ENCODE measurements around the gene DLEC1. TPM values are rescaled to one million over a fixed set of nuclear protein-coding genes. Genes with fewer than 3 reads are reported as not detected.

Gene DLEC1
- total RNA-seq, 2 donors from 2014 or later = 0.14 to 0.35 TPM

DNA sequence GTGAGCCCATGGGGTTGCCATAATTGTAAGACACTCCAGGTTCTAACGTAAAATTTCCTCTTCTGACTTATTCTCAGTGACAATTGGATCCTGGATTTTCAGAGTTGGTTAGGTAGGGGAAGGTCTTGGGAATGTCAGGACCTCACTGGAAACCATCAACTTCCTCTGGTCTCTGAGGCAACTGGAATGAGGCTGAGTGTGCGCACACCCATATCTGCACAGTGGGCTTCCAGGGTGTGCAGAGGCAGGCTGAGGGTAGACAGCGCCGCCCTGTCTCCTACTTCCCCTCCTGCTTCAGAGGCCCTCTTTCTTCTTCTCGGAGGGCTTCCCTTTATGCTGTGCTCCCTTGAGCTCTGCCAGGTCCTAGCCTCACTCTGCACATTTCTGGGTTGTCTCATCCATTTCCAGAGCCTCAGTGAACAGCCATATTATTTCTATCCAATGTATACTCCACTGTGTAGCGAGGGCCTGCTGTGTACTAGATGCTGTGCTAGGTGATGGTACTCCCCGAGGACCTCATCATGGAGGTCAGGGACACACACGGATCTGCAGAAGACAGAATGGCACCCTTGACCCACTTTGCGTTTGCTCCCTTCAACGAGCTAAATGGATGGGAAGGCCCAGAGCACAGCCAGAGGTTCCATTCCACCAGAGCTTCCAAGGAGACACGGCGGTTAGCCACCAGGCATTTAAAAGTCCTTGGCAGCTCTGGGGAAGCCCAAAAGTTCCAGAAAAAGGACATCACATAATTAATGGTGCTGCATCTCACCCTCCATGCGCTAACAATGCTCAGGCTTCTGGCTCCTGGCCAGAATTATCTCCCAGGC is 79.6 kb downstream of the DLEC1 start:
- no peak for ATAC-seq (ENCODE audit: insufficient number of reproducible peaks, low FRiP score, low read depth)
- Histone ChIP-seq H3K4me3 (no peak overlapping the region), H3K27me3 (replicated peaks; ENCODE audit: insufficient read depth) (no peaks in the 10 kb centered on the region), H3K4me1 (ENCODE audit: control insufficient read depth in 1 of 2, low read depth in 2 of 2) (no peaks in the 10 kb centered on the region), H3K36me3 (peaks cover 13% of the 10 kb centered on the region), H3K27ac (no peak overlapping the region), H3K9me3 (no peaks in the 10 kb centered on the region)
- no peak for DNase-seq (ENCODE audit: low spot score)
- TF ChIP-seq, protein P1, sequence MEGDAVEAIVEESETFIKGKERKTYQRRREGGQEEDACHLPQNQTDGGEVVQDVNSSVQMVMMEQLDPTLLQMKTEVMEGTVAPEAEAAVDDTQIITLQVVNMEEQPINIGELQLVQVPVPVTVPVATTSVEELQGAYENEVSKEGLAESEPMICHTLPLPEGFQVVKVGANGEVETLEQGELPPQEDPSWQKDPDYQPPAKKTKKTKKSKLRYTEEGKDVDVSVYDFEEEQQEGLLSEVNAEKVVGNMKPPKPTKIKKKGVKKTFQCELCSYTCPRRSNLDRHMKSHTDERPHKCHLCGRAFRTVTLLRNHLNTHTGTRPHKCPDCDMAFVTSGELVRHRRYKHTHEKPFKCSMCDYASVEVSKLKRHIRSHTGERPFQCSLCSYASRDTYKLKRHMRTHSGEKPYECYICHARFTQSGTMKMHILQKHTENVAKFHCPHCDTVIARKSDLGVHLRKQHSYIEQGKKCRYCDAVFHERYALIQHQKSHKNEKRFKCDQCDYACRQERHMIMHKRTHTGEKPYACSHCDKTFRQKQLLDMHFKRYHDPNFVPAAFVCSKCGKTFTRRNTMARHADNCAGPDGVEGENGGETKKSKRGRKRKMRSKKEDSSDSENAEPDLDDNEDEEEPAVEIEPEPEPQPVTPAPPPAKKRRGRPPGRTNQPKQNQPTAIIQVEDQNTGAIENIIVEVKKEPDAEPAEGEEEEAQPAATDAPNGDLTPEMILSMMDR (IDR thresholded peaks at IDR 0.05) = no peak

DNA sequence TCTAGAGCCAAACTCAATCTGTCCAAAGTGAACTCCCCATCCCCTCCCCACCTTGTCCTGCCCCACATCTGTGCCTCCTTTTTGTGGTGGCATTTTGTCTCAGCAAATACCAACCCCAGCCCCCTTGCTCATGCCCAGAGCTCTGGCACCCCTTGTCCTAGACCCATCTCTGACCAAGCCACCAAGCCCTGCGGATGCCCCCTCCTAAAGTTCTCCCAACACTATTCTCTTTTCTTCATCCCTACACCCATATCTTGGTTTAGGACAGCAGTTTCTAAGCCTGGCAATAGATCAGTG is 80.2 kb downstream of the DLEC1 start:
- Histone ChIP-seq H3K4me3 (no peak overlapping the region), H3K27me3 (replicated peaks; ENCODE audit: insufficient read depth) (no peaks in the 10 kb centered on the region), H3K27ac (no peak overlapping the region), H3K36me3 (peaks cover 13% of the 10 kb centered on the region), H3K4me1 (ENCODE audit: control insufficient read depth in 1 of 2, low read depth in 2 of 2) (no peaks in the 10 kb centered on the region), H3K9me3 (no peaks in the 10 kb centered on the region)
- TF ChIP-seq, protein P1 (IDR thresholded peaks at IDR 0.05) = no peak
- no peak for ATAC-seq (ENCODE audit: insufficient number of reproducible peaks, low FRiP score, low read depth)
- no peak for DNase-seq (ENCODE audit: low spot score)

DNA sequence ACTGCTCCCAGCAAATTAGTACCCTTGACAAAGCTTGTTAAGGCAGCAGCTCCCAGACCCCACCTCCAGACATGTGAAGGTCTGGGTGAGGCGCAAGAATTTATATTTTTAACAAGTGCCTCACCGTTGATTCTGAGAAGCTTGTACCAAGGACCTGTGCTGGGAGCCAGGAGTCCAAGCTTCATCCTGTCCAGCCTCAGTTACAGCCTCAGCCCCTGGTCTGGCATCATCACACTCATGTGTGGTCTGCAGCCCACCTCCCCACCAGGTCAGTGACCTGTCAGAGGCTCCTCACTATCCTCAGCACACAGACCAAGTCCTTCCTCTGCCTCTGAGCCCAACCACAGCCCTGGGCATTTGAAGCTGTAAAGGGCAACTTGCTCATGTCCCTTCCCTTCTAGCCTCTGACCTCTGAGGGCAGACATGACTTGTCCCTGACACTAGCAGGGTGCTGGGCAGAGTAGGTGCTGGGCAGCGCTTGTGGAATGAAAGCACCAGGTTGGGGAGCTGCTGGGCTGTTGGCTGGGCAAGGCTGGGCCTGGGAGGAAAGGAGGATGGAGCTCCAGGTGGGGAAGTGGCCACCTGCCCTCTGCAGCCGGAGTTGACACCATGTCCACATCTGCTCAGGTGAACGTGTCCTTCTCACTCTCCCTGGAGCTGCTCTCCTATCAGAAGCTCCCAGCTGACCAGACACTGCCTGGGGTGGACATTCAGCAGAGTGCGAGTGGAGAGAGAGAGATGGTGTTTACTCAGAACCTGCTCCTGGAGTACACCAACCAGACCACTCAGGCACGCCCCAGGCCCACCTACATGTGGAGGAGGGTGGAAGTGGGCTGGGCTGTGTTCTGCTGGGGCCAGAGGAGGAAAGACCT is 81.0 kb downstream of the DLEC1 start:
- TF ChIP-seq, protein P1 (IDR thresholded peaks at IDR 0.05) = no peak

DNA sequence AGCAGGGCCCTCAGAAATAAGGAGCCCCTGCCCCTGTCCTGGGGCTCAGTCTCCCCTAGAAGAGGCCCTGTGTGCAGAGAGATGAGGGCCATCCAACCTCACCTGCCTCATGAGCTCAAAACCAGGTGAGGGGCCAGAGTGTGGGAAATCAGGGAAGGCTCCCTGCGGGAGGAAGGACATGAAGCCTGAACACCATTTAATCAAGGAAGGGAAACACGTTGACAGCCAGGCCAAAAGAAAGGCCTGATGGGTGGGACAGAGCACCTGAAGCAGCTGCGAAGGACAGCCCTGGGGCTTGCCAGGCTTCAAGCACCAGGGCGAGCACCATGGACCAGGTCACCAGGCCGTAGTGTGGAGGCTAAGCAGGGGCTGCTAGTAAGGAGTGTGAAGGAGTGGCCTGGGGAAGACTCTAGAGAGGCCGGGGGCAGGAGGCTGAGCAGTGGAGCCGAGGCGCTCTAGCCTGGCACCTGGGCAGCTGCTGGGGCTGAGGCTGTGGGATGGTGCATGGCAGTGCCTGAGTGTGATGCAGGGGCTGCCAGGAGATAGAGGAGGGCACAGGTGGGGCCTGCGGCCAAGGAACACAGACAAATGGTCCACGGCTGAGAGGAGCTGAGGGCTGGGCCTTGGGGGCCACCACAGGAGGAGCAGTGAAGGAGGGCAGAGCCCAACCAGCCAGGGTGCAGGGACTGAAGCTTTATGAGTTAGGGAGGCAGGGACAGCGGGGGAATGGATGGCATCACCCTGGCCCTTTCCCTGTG is 81.9 kb downstream of the DLEC1 start:
- TF ChIP-seq, protein P1 (IDR thresholded peaks at IDR 0.05) = no peak
- Histone ChIP-seq H3K4me3 (no peak overlapping the region), H3K9me3 (no peaks in the 10 kb centered on the region), H3K36me3 (peaks cover 18% of the 10 kb centered on the region), H3K27ac (no peak overlapping the region), H3K27me3 (replicated peaks; ENCODE audit: insufficient read depth) (no peaks in the 10 kb centered on the region), H3K4me1 (ENCODE audit: control insufficient read depth in 1 of 2, low read depth in 2 of 2) (no peaks in the 10 kb centered on the region)
- no peak for ATAC-seq (ENCODE audit: insufficient number of reproducible peaks, low FRiP score, low read depth)
- no peak for DNase-seq (ENCODE audit: low spot score)

More for the DNA sequence above, 81.0 kb downstream of the DLEC1 start:
- no peaks in the 10 kb centered on the region for H3K27me3 ChIP-seq (replicated peaks; ENCODE audit: insufficient read depth)
- ATAC-seq (ENCODE audit: insufficient number of reproducible peaks, low FRiP score, low read depth) = no peak
- H3K4me3 ChIP-seq = no peak overlapping the region
- DNase-seq (ENCODE audit: low spot score) = no peak
- H3K36me3 ChIP-seq = peaks cover 13% of the 10 kb centered on the region
- no peaks in the 10 kb centered on the region for H3K4me1 ChIP-seq (ENCODE audit: control insufficient read depth in 1 of 2, low read depth in 2 of 2)
- no peak overlapping the region for H3K27ac ChIP-seq
- no peaks in the 10 kb centered on the region for H3K9me3 ChIP-seq

DNA sequence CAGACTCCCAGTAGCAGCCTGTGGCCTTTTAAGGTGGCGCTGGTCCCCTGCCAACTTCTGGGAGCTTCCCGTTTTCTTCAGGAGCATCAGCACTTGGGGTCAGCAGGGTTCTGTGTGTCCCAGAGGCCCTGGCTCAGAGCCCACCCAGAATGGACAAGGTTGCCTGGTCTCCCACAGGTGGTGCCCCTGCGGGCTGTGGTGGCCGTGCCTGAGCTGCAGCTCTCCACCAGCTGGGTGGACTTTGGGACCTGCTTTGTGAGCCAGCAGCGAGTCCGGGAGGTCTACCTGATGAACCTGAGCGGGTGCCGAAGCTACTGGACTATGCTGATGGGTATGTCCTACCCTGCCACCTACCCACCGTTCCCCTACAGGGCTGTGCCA is 82.4 kb downstream of the DLEC1 start:
- no peak for DNase-seq (ENCODE audit: low spot score)
- H3K36me3 ChIP-seq = peaks cover 24% of the 10 kb centered on the region
- ATAC-seq (ENCODE audit: insufficient number of reproducible peaks, low FRiP score, low read depth) = no peak
- H3K4me1 ChIP-seq (ENCODE audit: control insufficient read depth in 1 of 2, low read depth in 2 of 2) = no peaks in the 10 kb centered on the region
- H3K9me3 ChIP-seq = no peaks in the 10 kb centered on the region
- no peak overlapping the region for H3K27ac ChIP-seq
- TF ChIP-seq, protein P1 (IDR thresholded peaks at IDR 0.05) = no peak
- H3K27me3 ChIP-seq (replicated peaks; ENCODE audit: insufficient read depth) = no peaks in the 10 kb centered on the region
- H3K4me3 ChIP-seq = no peak overlapping the region

All from thoracic aorta (tissue), 2 donors.